Measurements from ENCODE around the gene HTR7. TPM values are rescaled to one million over a fixed set of nuclear protein-coding genes. Genes with fewer than 3 reads are reported as not detected.

Gene HTR7
- total RNA-seq, 1 donor from 2014 or later: 0.22 TPM

- intact Hi-C loops (cut with micrococcal nuclease): no loop called here
- H3K27me3 ChIP-seq (ENCODE audit: low read depth): peaks cover 60% of the 10 kb centered on the region
- no peak overlapping the region for H3K27ac ChIP-seq (replicated peaks)
- no peaks in the 10 kb centered on the region for H3K36me3 ChIP-seq
- no peak for DNase-seq
- no peaks in the 10 kb centered on the region for H3K9me3 ChIP-seq (replicated peaks)
- no peaks in the 10 kb centered on the region for H3K4me1 ChIP-seq
- no peak overlapping the region for H3K4me3 ChIP-seq
- TF ChIP-seq CTCF (IDR thresholded peaks at IDR 0.05; ENCODE audit: borderline replicate concordance): peak; percentile 72
Observed at GRCh38 chr10:90751107-90751997, 106.5 kb downstream of the HTR7 start.

GRCh38 chr10:90746829-90747228 is 111.0 kb downstream of the HTR7 start:
- intact Hi-C loops (cut with micrococcal nuclease): no loop called here

GRCh38 chr10:90745565-90745964 is 112.3 kb downstream of the HTR7 start:
- DNase-seq: no peak
- Histone ChIP-seq H3K4me3 (no peak overlapping the region), H3K36me3 (no peaks in the 10 kb centered on the region), H3K27ac (replicated peaks) (no peak overlapping the region), H3K4me1 (no peaks in the 10 kb centered on the region), H3K9me3 (replicated peaks) (no peaks in the 10 kb centered on the region), H3K27me3 (ENCODE audit: low read depth) (peaks cover 55% of the 10 kb centered on the region)
- no peak for TF ChIP-seq CTCF (IDR thresholded peaks at IDR 0.05; ENCODE audit: borderline replicate concordance)
- intact Hi-C loops (cut with micrococcal nuclease): no loop called here

More at GRCh38 chr10:90746829-90747228, 111.0 kb downstream of the HTR7 start:
- peaks cover 61% of the 10 kb centered on the region for H3K27me3 ChIP-seq (ENCODE audit: low read depth)
- H3K36me3 ChIP-seq: no peaks in the 10 kb centered on the region
- no peak for DNase-seq
- no peaks in the 10 kb centered on the region for H3K9me3 ChIP-seq (replicated peaks)
- no peak overlapping the region for H3K27ac ChIP-seq (replicated peaks)
- no peak overlapping the region for H3K4me3 ChIP-seq
- no peaks in the 10 kb centered on the region for H3K4me1 ChIP-seq
- no peak for TF ChIP-seq CTCF (IDR thresholded peaks at IDR 0.05; ENCODE audit: borderline replicate concordance)

GRCh38 chr10:90743291-90743690 is 114.5 kb downstream of the HTR7 start:
- H3K4me3 ChIP-seq: no peak overlapping the region
- H3K9me3 ChIP-seq (replicated peaks): no peaks in the 10 kb centered on the region
- H3K27ac ChIP-seq (replicated peaks): no peak overlapping the region
- no peaks in the 10 kb centered on the region for H3K36me3 ChIP-seq
- no peaks in the 10 kb centered on the region for H3K4me1 ChIP-seq
- intact Hi-C loops (cut with micrococcal nuclease): no loop called here
- no peak for TF ChIP-seq CTCF (IDR thresholded peaks at IDR 0.05; ENCODE audit: borderline replicate concordance)
- no peak for DNase-seq
- H3K27me3 ChIP-seq (ENCODE audit: low read depth): peaks cover 45% of the 10 kb centered on the region

- TF ChIP-seq CTCF (IDR thresholded peaks at IDR 0.05; ENCODE audit: borderline replicate concordance): no peak
- intact Hi-C loops (cut with micrococcal nuclease): no loop called here
- no peak overlapping the region for H3K27ac ChIP-seq (replicated peaks)
- H3K27me3 ChIP-seq (ENCODE audit: low read depth): peaks cover 38% of the 10 kb centered on the region
- H3K4me1 ChIP-seq: no peaks in the 10 kb centered on the region
- no peak overlapping the region for H3K4me3 ChIP-seq
- H3K36me3 ChIP-seq: no peaks in the 10 kb centered on the region
- H3K9me3 ChIP-seq (replicated peaks): no peaks in the 10 kb centered on the region
- DNase-seq: no peak
Observed at GRCh38 chr10:90741926-90742565, 115.8 kb downstream of the HTR7 start.
